HepG2 (cell line): ENCODE results near the gene TPRN. TPM values are rescaled to one million over a fixed set of nuclear protein-coding genes. Genes with fewer than 3 reads are reported as not detected.
A peak's percentile ranks its signal among the peaks of the same experiment; 100 is the strongest.

Experiments
- ATAC-seq: fragments of 200-7000 bp; cut with Tn5 transposase; 3 replicates; pipeline ENCODE4 v1.9.1; 2020; ENCODE audit warnings: mild to moderate bottlenecking, moderate library complexity
- BruUV-seq: library from RNA; stranded (reverse); fragments of 400-500 nt; replicated peaks from 2 replicates; lab custom pipeline; 2021; lab: Mats Ljungman, UMichigan
- CTCF ChIA-PET: fragments of 300-600 bp; formaldehyde crosslinking; extraction: SDS; loops from one replicate; lab custom pipeline; 2021; ENCODE audit warnings: low total read pairs, inconsistent platforms, low intra/inter-chr PET ratio; lab: Yijun Ruan, JAX
- POLR2A ChIA-PET: fragments of 350-600 bp; sonication (Branson Sonifier 250); formaldehyde crosslinking; loops from one replicate; lab custom pipeline; 2020; ENCODE audit warnings: antibody characterized with exemption, inconsistent platforms; lab: Yijun Ruan, JAX
- DNase-seq: peaks from one replicate; pipeline ENCODE4 v3.0.0-alpha.2; 2015; ENCODE audit warnings: low spot score
- FAIRE-seq: peaks from 3 replicates; lab custom pipeline; 2011; peaks lifted over from hg19 to GRCh38; lab: Jason Lieb, UNC
- H2AFZ ChIP-seq: one replicate; pipeline ENCODE4 v1.6.1; 2011; ENCODE audit warnings: low read length, inconsistent platforms
- H3K27ac ChIP-seq: fragments of 300-600 bp; 3 replicates; pipeline ENCODE4 v1.8.0; 2011; ENCODE audit warnings: mixed run types, mild to moderate bottlenecking, mixed read lengths, low read length, inconsistent platforms; ENCODE audit not compliant: insufficient read depth; ENCODE audit errors: extremely low read length
- H3K27me3 ChIP-seq, 2 experiments: fragments of 200-600 bp in 1 of 2; 2 replicates in 1 of 2; 3 replicates in 1 of 2; pipeline versions ENCODE4 v1.6.0 to v1.8.0; 2011; ENCODE audit warnings: low read length in 2 of 2, mild to moderate bottlenecking in 2 of 2, moderate library complexity in 2 of 2, inconsistent platforms in 1 of 2; ENCODE audit not compliant: insufficient read depth in 2 of 2, control insufficient read depth in 1 of 2
- H3K36me3 ChIP-seq, 2 experiments: fragments of 200-600 bp in 1 of 2; replicated peaks in 1 of 2; 2 replicates in 1 of 2; 3 replicates in 1 of 2; pipeline versions ENCODE4 v1.5.1 to v1.8.0; 2011; ENCODE audit warnings: low read length in 2 of 2, inconsistent platforms in 1 of 2; ENCODE audit not compliant: insufficient read depth in 2 of 2, control insufficient read depth in 1 of 2
- H3K4me1 ChIP-seq: 2 replicates; pipeline ENCODE4 v1.5.1; 2012; ENCODE audit warnings: low read length, inconsistent platforms; ENCODE audit not compliant: insufficient read depth
- H3K4me2 ChIP-seq: 2 replicates; pipeline ENCODE4 v1.6.0; 2011; ENCODE audit warnings: low read depth, low read length, inconsistent platforms
- H3K4me3 ChIP-seq, 3 experiments: fragments of 200-600 bp in 1 of 3; sonication (generic), shearing (Covaris generic) in 1 of 3; replicated peaks in 1 of 3; 2 replicates each; pipeline ENCODE4 v1.5.1; 2011 to 2016; ENCODE audit warnings: low read length in 3 of 3, inconsistent platforms in 2 of 3, low read depth in 2 of 3, mild to moderate bottlenecking in 2 of 3, control low read depth in 1 of 3, mixed read lengths in 1 of 3; ENCODE audit not compliant: insufficient read depth in 1 of 3
- H3K79me2 ChIP-seq: one replicate; pipeline ENCODE4 v1.6.1; 2011; ENCODE audit warnings: low read length, inconsistent platforms; ENCODE audit not compliant: insufficient read depth
- H3K9ac ChIP-seq: 2 replicates; pipeline ENCODE4 v1.6.0; 2011; ENCODE audit warnings: mild to moderate bottlenecking, low read depth, low read length, inconsistent platforms; ENCODE audit not compliant: insufficient read depth
- H3K9me3 ChIP-seq: 2 replicates; pipeline ENCODE4 v1.5.1; 2012; ENCODE audit warnings: mild to moderate bottlenecking, low read length
- H4K20me1 ChIP-seq: 2 replicates; pipeline ENCODE4 v1.6.0; 2011; ENCODE audit warnings: inconsistent platforms, mild to moderate bottlenecking, low read length, moderate library complexity; ENCODE audit not compliant: insufficient read depth
- AGO2 ChIP-seq: fragments of 200-400 bp; formaldehyde crosslinking; optimal IDR thresholded peaks from 2 replicates; pipeline ENCODE3; 2017; ENCODE audit warnings: mild to moderate bottlenecking, low read depth, low read length, moderate library complexity
- CEBPB ChIP-seq: IDR thresholded peaks from 2 replicates; pipeline ENCODE4 v1.6.1; 2011; ENCODE audit warnings: low read depth, low read length, improper control_type of control experiment, borderline replicate concordance
- HHEX ChIP-seq: IDR thresholded peaks from 2 replicates; pipeline ENCODE4 v1.6.1; 2016; ENCODE audit warnings: control low read depth
- HNRNPL ChIP-seq: fragments of 200-400 bp; formaldehyde crosslinking; IDR thresholded peaks from 2 replicates; pipeline ENCODE4 v1.6.1; 2017; ENCODE audit warnings: mild to moderate bottlenecking, low read depth, low read length
- KMT2B ChIP-seq: IDR thresholded peaks from 2 replicates; pipeline ENCODE4 v1.6.1; 2016; ENCODE audit warnings: missing genetic modification reagents, missing compliant biosample characterization
- NFAT5 ChIP-seq: sonication (generic); formaldehyde crosslinking; IDR thresholded peaks from 2 replicates; pipeline ENCODE4 v1.4.0; 2020; ENCODE audit warnings: missing genetic modification reagents
- NFE2L1 ChIP-seq: sonication (generic); formaldehyde crosslinking; IDR thresholded peaks from 2 replicates; pipeline ENCODE4 v1.4.0; 2020; ENCODE audit warnings: missing genetic modification reagents, mild to moderate bottlenecking, borderline replicate concordance
- TAF1 ChIP-seq: sonication (generic); formaldehyde crosslinking; IDR thresholded peaks from 2 replicates; pipeline ENCODE4 v1.4.0; 2020; ENCODE audit warnings: missing genetic modification reagents
- ZBTB42 ChIP-seq: sonication (generic); formaldehyde crosslinking; IDR thresholded peaks from 2 replicates; pipeline ENCODE4 v1.5.0; 2020; ENCODE audit warnings: mild to moderate bottlenecking, missing genetic modification reagents
- ZBTB49 ChIP-seq: sonication (generic); formaldehyde crosslinking; IDR thresholded peaks from 2 replicates; pipeline ENCODE4 v1.4.0; 2020; ENCODE audit warnings: missing genetic modification reagents, borderline replicate concordance
- ZNF207 ChIP-seq: fragments of 450-650 bp; IDR thresholded peaks from 2 replicates; pipeline ENCODE4 v1.6.1; 2016; ENCODE audit warnings: antibody characterized with exemption, borderline replicate concordance
- ZNF34 ChIP-seq: sonication (generic); formaldehyde crosslinking; IDR thresholded peaks from 2 replicates; pipeline ENCODE4 v1.4.0; 2020; ENCODE audit warnings: mild to moderate bottlenecking, missing genetic modification reagents, borderline replicate concordance
- ZNF496 ChIP-seq: sonication (generic); formaldehyde crosslinking; IDR thresholded peaks from 2 replicates; pipeline ENCODE4 v1.8.1; 2023; ENCODE audit warnings: mild to moderate bottlenecking, moderate library complexity, missing genetic modification reagents; ENCODE audit not compliant: insufficient replicate concordance
- ZNF547 ChIP-seq: sonication (generic); formaldehyde crosslinking; IDR thresholded peaks from 2 replicates; pipeline ENCODE4 v1.5.1; 2020; ENCODE audit warnings: mild to moderate bottlenecking, missing genetic modification reagents
- ZSCAN25 ChIP-seq: sonication (generic); formaldehyde crosslinking; IDR thresholded peaks from 2 replicates; pipeline ENCODE4 v1.8.0; 2022; ENCODE audit warnings: mild to moderate bottlenecking, missing genetic modification reagents
- WGBS: methylation state at CpG from one replicate; pipeline ENCODE4 v1.1.6; 2017; ENCODE audit warnings: low lambda C conversion rate; 5-methylcytosine and 5-hydroxymethylcytosine counted together
- in situ Hi-C: cut with HindIII; loops from 2 replicates; pipeline ENCODE4 v1.10.0; 2017; ENCODE audit warnings: low pct_unique_long_range_greater_than_20kb; ENCODE audit not compliant: extremely low pct_ligation_motif_present
- intact Hi-C: fragments of 100-400 bp; cut with micrococcal nuclease; formaldehyde crosslinking; loops from one replicate; pipeline ENCODE4 v1.10.0; 2022; ENCODE audit not compliant: unreplicated experiment
- polyA plus RNA-seq, 8 experiments: library from polyadenylated mRNA; depleted of rRNA in 3 of 8; stranded (reverse) in 7 of 8; unstranded in 1 of 8; fragments of >200 nt; fragmentation: Illumina TruSeq in 4 of 8; extraction: Trizol in 4 of 8; gene quantifications; 2 replicates each; pipeline versions ENCODE4 v1.2.1 to v1.2.3, GENCODE V29; 2011 to 2016; ENCODE audit warnings: low read depth in 4 of 8, missing spikeins in 1 of 8, mixed read lengths in 1 of 8; ENCODE audit not compliant: insufficient read depth in 1 of 8
- total RNA-seq, 5 experiments: library from RNA; depleted of rRNA; stranded (reverse); fragments of >200 nt; fragmentation: Illumina TruSeq; extraction: Trizol; gene quantifications; 2 replicates each; pipeline ENCODE4 v1.2.3, GENCODE V29; 2016; ENCODE audit warnings: low read depth in 1 of 5

Gene TPRN
- total and polyA plus RNA-seq, 2 of the 13 experiments (the other 11 are each of a cell fraction or from before 2014, with no cell fraction given): 10.1 to 19.2 TPM

GRCh38 chr9:137233143-137233980 is 32.8 kb upstream of the TPRN start:
- no peak overlapping the region for H3K9ac ChIP-seq
- WGBS: no CpG with 5 or more reads among the region's 40 CpGs
- in situ Hi-C loops: no loop called here
- POLR2A ChIA-PET: interaction anchor here (1.0 to 4.1 kb wide), 4 partner anchors 9 to 43 kb away, joined by 3 to 45 read pairs (median 16); partner anchors contain the start of genes CYSRT1, NELFB and RNF208
- no TSS peak for BruUV-seq
- peaks cover 67% of the 10 kb centered on the region for H3K4me1 ChIP-seq
- no peaks in the 10 kb centered on the region for H3K9me3 ChIP-seq
- H3K4me3 ChIP-seq: peak overlapping the region in 2 of 3 experiments; percentile 39 to 67; a peak in 3 of 6 replicates
- CTCF ChIA-PET: no interaction called here
- FAIRE-seq (no peak), DNase-seq (no peak), ATAC-seq (no peak)
- H4K20me1 ChIP-seq: no peaks in the 10 kb centered on the region
- intact Hi-C loops: no loop called here
- H3K36me3 ChIP-seq: no peaks in the 10 kb centered on the region
- H3K27ac ChIP-seq: no peak overlapping the region
- H3K27me3 ChIP-seq: no peaks in the 10 kb centered on the region
- no peak overlapping the region for H2AFZ ChIP-seq
- peaks cover 8% of the 10 kb centered on the region for H3K79me2 ChIP-seq
- peak overlapping the region; percentile 25; the same call in 1 of the 2 replicates for H3K4me2 ChIP-seq
- TF ChIP-seq ZNF207: no peak
- TF ChIP-seq ZSCAN25 (CRISPR knock-in tag): no peak
- no peak for TF ChIP-seq NFE2L1
- TF ChIP-seq CEBPB: no peak
- 0 out of 2 replicates have a peak, but pooled peaks have one; percentile 6 for TF ChIP-seq TAF1
- TF ChIP-seq ZBTB49 (CRISPR knock-in tag): no peak
- TF ChIP-seq AGO2: peak; percentile 29
- 0 out of 2 replicates have a peak, but pooled peaks have one; percentile 36 for TF ChIP-seq HNRNPL
- TF ChIP-seq KMT2B: no peak
- no peak for TF ChIP-seq ZNF547 (CRISPR knock-in tag)
- no peak for TF ChIP-seq NFAT5 (CRISPR knock-in tag)
- TF ChIP-seq HHEX (CRISPR knock-in tag): no peak
- no peak for TF ChIP-seq ZNF496 (CRISPR knock-in tag)
- no peak for TF ChIP-seq ZNF34 (CRISPR knock-in tag)
- TF ChIP-seq ZBTB42 (CRISPR knock-in tag): no peak
